ENCODE measurements around the gene SLC44A4. TPM values are rescaled to one million over a fixed set of nuclear protein-coding genes. Genes with fewer than 3 reads are reported as not detected.

The SLC44A4 gene
- total and polyA plus RNA-seq, 2 of the 8 experiments (the other 6 are each of a cell fraction or from before 2014, with no cell fraction given): 4.8 to 7.0 TPM

DNA sequence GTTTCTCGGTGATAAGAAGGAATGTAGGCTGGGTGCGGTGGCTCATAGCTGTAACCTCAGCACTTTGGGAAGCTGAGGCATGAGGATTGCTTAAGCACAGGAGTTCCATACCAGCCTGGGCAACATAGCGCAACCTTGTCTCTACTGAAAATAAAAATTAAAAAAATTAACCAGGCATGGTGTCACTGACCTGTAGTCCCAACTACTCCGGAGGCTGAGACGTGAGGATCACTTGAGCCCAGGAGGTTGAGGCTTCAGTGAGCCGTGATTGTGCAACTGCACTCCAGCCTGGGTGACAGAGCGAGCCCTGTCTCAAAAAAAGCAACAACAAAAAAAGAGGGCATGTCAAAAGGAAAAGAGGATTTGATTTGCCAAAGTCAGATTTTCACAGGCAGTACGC is 20.1 kb downstream of the SLC44A4 start (continued):
- TF ChIP-seq, protein P1, sequence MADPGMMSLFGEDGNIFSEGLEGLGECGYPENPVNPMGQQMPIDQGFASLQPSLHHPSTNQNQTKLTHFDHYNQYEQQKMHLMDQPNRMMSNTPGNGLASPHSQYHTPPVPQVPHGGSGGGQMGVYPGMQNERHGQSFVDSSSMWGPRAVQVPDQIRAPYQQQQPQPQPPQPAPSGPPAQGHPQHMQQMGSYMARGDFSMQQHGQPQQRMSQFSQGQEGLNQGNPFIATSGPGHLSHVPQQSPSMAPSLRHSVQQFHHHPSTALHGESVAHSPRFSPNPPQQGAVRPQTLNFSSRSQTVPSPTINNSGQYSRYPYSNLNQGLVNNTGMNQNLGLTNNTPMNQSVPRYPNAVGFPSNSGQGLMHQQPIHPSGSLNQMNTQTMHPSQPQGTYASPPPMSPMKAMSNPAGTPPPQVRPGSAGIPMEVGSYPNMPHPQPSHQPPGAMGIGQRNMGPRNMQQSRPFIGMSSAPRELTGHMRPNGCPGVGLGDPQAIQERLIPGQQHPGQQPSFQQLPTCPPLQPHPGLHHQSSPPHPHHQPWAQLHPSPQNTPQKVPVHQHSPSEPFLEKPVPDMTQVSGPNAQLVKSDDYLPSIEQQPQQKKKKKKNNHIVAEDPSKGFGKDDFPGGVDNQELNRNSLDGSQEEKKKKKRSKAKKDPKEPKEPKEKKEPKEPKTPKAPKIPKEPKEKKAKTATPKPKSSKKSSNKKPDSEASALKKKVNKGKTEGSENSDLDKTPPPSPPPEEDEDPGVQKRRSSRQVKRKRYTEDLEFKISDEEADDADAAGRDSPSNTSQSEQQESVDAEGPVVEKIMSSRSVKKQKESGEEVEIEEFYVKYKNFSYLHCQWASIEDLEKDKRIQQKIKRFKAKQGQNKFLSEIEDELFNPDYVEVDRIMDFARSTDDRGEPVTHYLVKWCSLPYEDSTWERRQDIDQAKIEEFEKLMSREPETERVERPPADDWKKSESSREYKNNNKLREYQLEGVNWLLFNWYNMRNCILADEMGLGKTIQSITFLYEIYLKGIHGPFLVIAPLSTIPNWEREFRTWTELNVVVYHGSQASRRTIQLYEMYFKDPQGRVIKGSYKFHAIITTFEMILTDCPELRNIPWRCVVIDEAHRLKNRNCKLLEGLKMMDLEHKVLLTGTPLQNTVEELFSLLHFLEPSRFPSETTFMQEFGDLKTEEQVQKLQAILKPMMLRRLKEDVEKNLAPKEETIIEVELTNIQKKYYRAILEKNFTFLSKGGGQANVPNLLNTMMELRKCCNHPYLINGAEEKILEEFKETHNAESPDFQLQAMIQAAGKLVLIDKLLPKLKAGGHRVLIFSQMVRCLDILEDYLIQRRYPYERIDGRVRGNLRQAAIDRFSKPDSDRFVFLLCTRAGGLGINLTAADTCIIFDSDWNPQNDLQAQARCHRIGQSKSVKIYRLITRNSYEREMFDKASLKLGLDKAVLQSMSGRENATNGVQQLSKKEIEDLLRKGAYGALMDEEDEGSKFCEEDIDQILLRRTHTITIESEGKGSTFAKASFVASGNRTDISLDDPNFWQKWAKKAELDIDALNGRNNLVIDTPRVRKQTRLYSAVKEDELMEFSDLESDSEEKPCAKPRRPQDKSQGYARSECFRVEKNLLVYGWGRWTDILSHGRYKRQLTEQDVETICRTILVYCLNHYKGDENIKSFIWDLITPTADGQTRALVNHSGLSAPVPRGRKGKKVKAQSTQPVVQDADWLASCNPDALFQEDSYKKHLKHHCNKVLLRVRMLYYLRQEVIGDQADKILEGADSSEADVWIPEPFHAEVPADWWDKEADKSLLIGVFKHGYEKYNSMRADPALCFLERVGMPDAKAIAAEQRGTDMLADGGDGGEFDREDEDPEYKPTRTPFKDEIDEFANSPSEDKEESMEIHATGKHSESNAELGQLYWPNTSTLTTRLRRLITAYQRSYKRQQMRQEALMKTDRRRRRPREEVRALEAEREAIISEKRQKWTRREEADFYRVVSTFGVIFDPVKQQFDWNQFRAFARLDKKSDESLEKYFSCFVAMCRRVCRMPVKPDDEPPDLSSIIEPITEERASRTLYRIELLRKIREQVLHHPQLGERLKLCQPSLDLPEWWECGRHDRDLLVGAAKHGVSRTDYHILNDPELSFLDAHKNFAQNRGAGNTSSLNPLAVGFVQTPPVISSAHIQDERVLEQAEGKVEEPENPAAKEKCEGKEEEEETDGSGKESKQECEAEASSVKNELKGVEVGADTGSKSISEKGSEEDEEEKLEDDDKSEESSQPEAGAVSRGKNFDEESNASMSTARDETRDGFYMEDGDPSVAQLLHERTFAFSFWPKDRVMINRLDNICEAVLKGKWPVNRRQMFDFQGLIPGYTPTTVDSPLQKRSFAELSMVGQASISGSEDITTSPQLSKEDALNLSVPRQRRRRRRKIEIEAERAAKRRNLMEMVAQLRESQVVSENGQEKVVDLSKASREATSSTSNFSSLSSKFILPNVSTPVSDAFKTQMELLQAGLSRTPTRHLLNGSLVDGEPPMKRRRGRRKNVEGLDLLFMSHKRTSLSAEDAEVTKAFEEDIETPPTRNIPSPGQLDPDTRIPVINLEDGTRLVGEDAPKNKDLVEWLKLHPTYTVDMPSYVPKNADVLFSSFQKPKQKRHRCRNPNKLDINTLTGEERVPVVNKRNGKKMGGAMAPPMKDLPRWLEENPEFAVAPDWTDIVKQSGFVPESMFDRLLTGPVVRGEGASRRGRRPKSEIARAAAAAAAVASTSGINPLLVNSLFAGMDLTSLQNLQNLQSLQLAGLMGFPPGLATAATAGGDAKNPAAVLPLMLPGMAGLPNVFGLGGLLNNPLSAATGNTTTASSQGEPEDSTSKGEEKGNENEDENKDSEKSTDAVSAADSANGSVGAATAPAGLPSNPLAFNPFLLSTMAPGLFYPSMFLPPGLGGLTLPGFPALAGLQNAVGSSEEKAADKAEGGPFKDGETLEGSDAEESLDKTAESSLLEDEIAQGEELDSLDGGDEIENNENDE (IDR thresholded peaks at IDR 0.05; ENCODE audit: insufficient replicate concordance, low read length): no peak
- no peak for TF ChIP-seq RFX5 (IDR thresholded peaks at IDR 0.05; ENCODE audit: borderline replicate concordance, low read depth, low read length)
- no peak for TF ChIP-seq TAF7 (optimal IDR thresholded peaks at IDR 0.05; ENCODE audit: borderline replicate concordance, low read depth, low read length)
- no peak for TF ChIP-seq SP1 (IDR thresholded peaks at IDR 0.05; ENCODE audit: low read depth, low read length)
- no peak for TF ChIP-seq HDAC6 (IDR thresholded peaks at IDR 0.05; ENCODE audit: low read depth, low read length)
- TF ChIP-seq, protein P2, sequence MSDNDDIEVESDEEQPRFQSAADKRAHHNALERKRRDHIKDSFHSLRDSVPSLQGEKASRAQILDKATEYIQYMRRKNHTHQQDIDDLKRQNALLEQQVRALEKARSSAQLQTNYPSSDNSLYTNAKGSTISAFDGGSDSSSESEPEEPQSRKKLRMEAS (IDR thresholded peaks at IDR 0.05): no peak
- TF ChIP-seq CHD1 (IDR thresholded peaks at IDR 0.05; ENCODE audit: low read depth, low read length): no peak
- TF ChIP-seq KDM4A (IDR thresholded peaks at IDR 0.05; ENCODE audit: low read depth, low read length, severe bottlenecking): no peak
- TF ChIP-seq MAFK (IDR thresholded peaks at IDR 0.05; ENCODE audit: low read depth, low read length): no peak

Data from H1 (cell line).